ENCODE data around the gene MTHFD2L. TPM values are rescaled to one million over a fixed set of nuclear protein-coding genes. Genes with fewer than 3 reads are reported as not detected.

Gene MTHFD2L
- total and polyA plus RNA-seq, 10 of the 15 experiments (the other 5 are each of a cell fraction or from before 2014, with no cell fraction given): 4.8 to 25.4 (median 14.4) TPM

DNA sequence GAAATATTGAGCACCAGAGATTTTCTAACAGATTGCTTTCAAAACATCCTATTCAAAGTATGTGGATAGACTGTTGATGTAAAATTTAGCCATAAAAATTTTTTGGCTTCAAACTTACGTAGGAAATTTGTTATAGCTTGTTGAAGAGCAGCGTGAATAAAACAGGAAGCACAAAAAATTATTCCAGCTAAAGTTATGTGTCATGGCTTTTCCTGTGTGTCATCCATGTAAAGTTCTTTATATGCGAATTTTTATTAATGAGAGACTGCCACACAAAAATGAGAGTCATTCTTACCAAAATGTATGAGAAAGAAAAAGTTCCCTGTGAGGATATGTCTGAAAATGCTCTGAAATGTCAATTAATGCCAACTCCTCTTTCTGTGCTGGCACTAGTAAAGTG, 169.8 kb downstream of the MTHFD2L start (continued):
- TF ChIP-seq CEBPB (IDR thresholded peaks at IDR 0.05; ENCODE audit: borderline replicate concordance in 1 of 2, low read depth in 2 of 2, low read length in 2 of 2): no peak
- no peak for TF ChIP-seq ASH2L (IDR thresholded peaks at IDR 0.05; ENCODE audit: borderline replicate concordance, low read depth)
- no peak for TF ChIP-seq GABPA (IDR thresholded peaks at IDR 0.05; ENCODE audit: low read depth)
- no peak for TF ChIP-seq NFYA (IDR thresholded peaks at IDR 0.05; ENCODE audit: borderline replicate concordance, low read depth, low read length)
- TF ChIP-seq SPI1 (IDR thresholded peaks at IDR 0.05; ENCODE audit: borderline replicate concordance, insufficient read depth, low read depth, low read length): no peak
- TF ChIP-seq PML (IDR thresholded peaks at IDR 0.05; ENCODE audit: low read length): no peak

DNA sequence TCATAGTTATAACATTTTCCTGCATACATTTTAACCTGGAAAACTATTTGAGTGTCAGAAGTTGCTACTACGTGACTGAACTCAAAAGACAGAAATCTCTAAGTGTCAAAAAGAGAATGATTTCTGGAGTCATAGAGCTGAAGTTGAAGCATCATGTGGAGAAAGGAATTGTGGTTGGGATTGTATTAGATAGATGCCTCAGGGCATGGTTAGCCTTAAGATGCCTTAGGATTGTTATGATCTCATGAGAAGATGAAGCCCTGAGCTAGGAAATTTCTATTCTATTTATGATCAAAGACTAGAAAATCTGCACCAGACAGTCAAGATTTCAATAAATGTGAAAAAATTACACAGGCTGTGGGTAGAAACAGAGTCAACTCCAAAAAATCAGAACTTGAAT, 170.6 kb downstream of the MTHFD2L start:
- ChIA-PET CTCF (interaction anchor here (1.3 to 1.4 kb wide), 3 partner anchors 10 to 347 kb away, joined by 3 to 5 read pairs (median 4); no protein-coding TSS in a partner anchor), RAD21 (ENCODE audit: unreplicated experiment) (no interaction called here), SMC1A (ENCODE audit: uncharacterized antibody, unreplicated experiment) (interaction anchor here (1.2 to 1.6 kb wide), 2 partner anchors 42 to 131 kb away, joined by 4 read pairs; no protein-coding TSS in a partner anchor), POLR2A (no interaction called here)
- Histone ChIP-seq H3K9me3 (replicated peaks; ENCODE audit: control insufficient read depth, insufficient read depth, low read length) (no peaks in the 10 kb centered on the region), H3K27ac (ENCODE audit: control insufficient read depth, insufficient read depth) (no peak overlapping the region), H3K27me3 (replicated peaks in 1 of 2; ENCODE audit: control insufficient read depth in 2 of 2, insufficient read depth in 2 of 2, low read length in 1 of 2) (no peaks in the 10 kb centered on the region; a peak in 1 of 4 replicates), H3K4me1 (ENCODE audit: control insufficient read depth, insufficient read depth, low read length) (no peaks in the 10 kb centered on the region), H3K36me3 (ENCODE audit: control insufficient read depth in 2 of 2, insufficient read depth in 2 of 2, low read length in 1 of 2) (no peaks in the 10 kb centered on the region), H2AFZ (ENCODE audit: control insufficient read depth, low read depth, low read length) (no peak overlapping the region), H4K20me1 (ENCODE audit: control insufficient read depth, insufficient read depth) (no peaks in the 10 kb centered on the region), H3K4me2 (ENCODE audit: control insufficient read depth, insufficient read depth) (no peak overlapping the region), H3K9ac (ENCODE audit: control insufficient read depth, insufficient read depth, low read length) (no peak overlapping the region), H3K79me2 (ENCODE audit: control insufficient read depth, insufficient read depth, low read length) (no peaks in the 10 kb centered on the region), H3K4me3 (no peak overlapping the region)
- no TSS peak for BruUV-seq (replicated peaks)
- no peak for DNase-seq (ENCODE audit: low read depth, low spot score)
- intact Hi-C loops (cut with micrococcal nuclease; ENCODE audit: unreplicated experiment) (no loop called here), in situ Hi-C loops (cut with MboI) (no loop called here)
- FAIRE-seq: no peak
- TF ChIP-seq IKZF2 (IDR thresholded peaks at IDR 0.05): no peak
- no peak for TF ChIP-seq ZNF384 (IDR thresholded peaks at IDR 0.05; ENCODE audit: borderline replicate concordance, low read depth, low read length)
- TF ChIP-seq, protein P1, sequence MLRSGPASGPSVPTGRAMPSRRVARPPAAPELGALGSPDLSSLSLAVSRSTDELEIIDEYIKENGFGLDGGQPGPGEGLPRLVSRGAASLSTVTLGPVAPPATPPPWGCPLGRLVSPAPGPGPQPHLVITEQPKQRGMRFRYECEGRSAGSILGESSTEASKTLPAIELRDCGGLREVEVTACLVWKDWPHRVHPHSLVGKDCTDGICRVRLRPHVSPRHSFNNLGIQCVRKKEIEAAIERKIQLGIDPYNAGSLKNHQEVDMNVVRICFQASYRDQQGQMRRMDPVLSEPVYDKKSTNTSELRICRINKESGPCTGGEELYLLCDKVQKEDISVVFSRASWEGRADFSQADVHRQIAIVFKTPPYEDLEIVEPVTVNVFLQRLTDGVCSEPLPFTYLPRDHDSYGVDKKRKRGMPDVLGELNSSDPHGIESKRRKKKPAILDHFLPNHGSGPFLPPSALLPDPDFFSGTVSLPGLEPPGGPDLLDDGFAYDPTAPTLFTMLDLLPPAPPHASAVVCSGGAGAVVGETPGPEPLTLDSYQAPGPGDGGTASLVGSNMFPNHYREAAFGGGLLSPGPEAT (IDR thresholded peaks at IDR 0.05; ENCODE audit: low read depth): no peak
- no peak for TF ChIP-seq FOS (IDR thresholded peaks at IDR 0.05; ENCODE audit: borderline replicate concordance, extremely low read depth, insufficient read length)
- TF ChIP-seq, protein P2, sequence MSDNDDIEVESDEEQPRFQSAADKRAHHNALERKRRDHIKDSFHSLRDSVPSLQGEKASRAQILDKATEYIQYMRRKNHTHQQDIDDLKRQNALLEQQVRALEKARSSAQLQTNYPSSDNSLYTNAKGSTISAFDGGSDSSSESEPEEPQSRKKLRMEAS (IDR thresholded peaks at IDR 0.05; ENCODE audit: low read depth, low read length): no peak
- TF ChIP-seq DPF2 (IDR thresholded peaks at IDR 0.05): no peak
- WGBS (ENCODE audit: insufficient coverage, insufficient replicate concordance, low lambda C conversion rate, missing lambda C conversion rate): 0% methylated on average over 1 of the region's 1 CpG
- ATAC-seq: no peak
